ENCODE measurements around the gene HELT.

- TF ChIP-seq POLR2A (IDR thresholded peaks at IDR 0.05) (no peak), CTCF (IDR thresholded peaks at IDR 0.05) (no peak), POLR2AphosphoS5 (IDR thresholded peaks at IDR 0.05) (no peak)
Measured at GRCh38 chr4:185036019-185036418, 17.7 kb downstream of the HELT start.
